ENCODE results near the gene HTR3C.
A peak's percentile ranks its signal among the peaks of the same experiment; 100 is the strongest.

Gene HTR3C, protein sequence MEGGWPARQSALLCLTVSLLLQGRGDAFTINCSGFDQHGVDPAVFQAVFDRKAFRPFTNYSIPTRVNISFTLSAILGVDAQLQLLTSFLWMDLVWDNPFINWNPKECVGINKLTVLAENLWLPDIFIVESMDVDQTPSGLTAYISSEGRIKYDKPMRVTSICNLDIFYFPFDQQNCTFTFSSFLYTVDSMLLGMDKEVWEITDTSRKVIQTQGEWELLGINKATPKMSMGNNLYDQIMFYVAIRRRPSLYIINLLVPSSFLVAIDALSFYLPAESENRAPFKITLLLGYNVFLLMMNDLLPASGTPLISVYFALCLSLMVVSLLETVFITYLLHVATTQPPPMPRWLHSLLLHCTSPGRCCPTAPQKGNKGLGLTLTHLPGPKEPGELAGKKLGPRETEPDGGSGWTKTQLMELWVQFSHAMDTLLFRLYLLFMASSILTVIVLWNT

DNA sequence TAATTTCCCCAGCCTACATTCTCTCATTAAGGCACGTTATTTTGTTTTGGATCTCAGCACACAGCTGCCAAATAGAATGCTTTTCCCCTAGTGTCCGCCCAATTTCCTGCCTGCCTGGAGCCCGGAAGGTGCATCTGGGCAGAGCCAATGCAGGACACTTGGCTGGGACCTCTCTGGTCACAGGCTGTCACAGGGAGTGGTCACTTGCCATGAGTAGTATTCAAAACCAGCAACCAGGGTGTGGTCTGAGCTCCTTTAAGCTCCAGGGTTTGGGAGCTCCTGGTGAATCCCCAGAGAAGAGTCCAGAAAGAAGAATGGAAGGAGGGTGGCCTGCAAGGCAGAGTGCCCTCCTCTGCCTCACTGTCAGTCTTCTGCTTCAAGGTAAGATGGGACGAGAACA lies at the start of gene HTR3C:
Gene HTR3C (plus strand): TSS at position 281 of the 400 bp plus-strand sequence. CDS start 34 bp downstream, at position 315.
- TF ChIP-seq GATA3 (IDR thresholded peaks at IDR 0.05; ENCODE audit: low read depth, low read length) (no peak), GATA2 (IDR thresholded peaks at IDR 0.05; ENCODE audit: low read depth, low read length) (no peak)

DNA sequence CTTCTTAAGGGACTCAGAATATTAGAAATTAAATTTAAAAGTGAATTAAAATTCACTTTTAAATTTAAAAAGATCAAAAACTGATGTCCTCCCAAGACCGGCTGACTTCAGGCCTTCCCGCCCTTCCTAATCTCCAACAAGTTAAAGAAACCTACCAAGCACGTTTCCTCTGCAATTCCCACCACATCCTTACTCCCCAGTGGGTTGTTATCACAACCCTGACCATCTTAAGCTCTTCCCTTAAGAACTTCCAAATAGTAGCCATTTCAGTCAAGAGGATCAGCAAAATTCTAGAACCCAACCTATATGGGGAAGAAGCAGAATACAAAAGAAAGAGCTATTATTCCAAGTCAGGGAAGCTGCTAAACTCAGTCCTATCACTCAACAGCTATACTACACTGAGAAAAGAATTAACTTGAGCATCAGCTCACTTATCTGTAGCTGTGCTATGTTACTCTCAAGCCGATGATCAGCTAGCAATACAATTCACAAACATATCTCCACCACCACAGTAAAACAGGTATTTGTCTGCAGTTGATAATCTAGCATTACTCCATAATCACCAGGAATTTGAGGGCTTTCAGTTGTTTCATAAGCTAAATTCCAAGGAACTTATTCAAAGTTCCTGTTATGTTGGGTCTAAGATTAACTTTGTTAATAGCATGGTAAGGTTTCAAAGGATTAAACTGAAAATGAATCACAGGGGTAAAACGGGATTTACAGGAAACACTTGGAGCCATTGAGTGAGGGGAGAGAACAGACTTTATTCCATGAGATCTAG lies 49.5 kb upstream of the HTR3C start:
- no peak for TF ChIP-seq GATA2 (IDR thresholded peaks at IDR 0.05; ENCODE audit: low read depth, low read length)
- TF ChIP-seq GATA3 (IDR thresholded peaks at IDR 0.05; ENCODE audit: low read depth, low read length), result no peak

DNA sequence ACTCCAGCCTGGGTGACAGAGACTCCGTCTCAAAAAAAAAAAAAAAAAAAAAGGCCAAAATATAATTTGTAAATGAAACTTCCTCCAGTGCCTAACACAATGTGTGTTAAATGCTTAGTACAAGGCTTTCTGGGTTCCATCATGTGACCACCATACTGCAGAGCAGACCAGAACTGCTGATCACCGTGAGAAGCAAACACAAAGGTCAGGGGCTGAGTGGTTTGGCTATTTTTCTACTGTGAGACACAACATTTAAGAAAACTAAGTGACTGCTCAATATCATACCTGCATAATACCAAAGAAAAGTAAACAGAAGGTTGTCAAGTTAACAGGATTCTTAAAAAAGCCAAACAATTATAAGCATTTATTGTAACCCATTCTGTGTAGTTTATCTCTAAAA lies 48.4 kb upstream of the HTR3C start:
- TF ChIP-seq GATA3 (IDR thresholded peaks at IDR 0.05; ENCODE audit: low read depth, low read length), result no peak
- TF ChIP-seq GATA2 (IDR thresholded peaks at IDR 0.05; ENCODE audit: low read depth, low read length), result no peak

DNA sequence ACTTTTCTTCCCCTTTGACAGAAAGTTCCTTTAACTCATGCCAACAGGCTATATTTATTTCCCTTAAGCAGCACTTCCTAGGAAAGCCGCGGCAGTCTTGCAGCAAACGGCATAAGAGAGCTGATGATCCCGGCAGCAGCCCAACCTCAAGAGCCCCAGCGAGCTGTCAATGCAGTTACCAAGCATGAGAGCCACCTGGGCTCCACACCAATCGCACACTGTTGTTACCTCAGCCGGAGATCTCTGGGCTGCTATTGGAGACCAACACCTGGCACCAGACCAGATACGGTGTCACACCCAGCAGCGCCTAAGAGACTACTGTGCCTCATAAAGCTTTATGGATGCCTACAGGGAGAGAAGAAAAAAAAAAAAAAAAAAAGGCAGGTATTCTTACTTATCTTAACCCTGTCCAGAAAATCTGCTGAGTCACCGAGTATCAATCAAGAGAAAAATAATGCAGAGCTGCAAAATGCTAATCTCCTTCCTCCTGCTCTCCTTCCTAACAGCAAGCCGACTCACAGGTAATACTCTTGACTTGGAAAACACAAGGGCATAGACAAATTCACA lies 46.8 kb upstream of the HTR3C start:
- TF ChIP-seq GATA3 (IDR thresholded peaks at IDR 0.05; ENCODE audit: low read depth, low read length) (no peak), GATA2 (IDR thresholded peaks at IDR 0.05; ENCODE audit: low read depth, low read length) (no peak)

DNA sequence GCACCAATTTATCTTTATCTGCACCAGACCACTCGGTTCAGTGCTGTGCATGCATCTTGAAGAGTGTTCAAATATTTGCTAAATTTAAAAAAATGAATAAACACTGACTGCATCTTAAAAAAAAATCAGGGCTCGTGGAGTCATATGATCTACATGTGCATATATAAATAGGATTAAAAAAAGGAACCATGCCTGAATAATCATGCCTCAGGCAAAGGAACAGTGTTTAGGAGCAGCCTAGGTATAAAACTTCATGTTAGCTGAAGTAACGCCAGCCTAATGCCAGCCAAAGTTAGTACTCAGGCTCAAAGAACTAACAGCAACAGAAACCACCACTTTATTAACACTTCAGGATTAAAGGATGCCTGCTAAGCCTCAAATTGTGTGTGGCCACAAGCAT lies 44.7 kb upstream of the HTR3C start:
- no peak for TF ChIP-seq GATA3 (IDR thresholded peaks at IDR 0.05; ENCODE audit: low read depth, low read length)
- TF ChIP-seq GATA2 (IDR thresholded peaks at IDR 0.05; ENCODE audit: low read depth, low read length), result no peak

DNA sequence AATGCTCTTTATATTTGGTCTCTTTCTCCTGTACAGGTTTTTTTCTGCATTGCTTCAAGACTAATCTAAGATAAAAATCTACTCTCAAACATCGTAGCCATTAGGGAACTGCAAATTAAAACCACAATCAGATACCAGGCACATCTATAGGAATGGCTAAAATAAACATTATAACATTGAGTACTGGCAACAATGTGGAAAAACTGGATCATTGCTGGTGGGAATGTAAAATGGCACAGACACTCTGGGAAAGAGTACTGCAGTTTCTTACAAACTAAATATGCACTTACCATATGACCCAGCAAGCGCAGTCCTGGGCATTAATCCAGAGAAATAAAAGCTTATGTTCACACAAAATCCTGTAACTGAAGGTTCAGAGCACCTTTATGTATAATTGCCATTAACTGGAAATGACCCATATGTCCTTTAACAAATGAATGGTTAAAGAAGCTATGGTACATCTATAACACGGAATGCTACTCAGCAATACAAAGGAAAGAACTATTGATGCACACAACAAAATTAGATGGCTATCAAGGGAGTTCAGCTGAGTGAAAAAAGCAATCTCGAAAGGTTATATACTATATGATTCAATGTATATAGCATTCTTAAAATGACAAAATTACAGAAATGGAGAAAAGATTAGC lies 41.5 kb upstream of the HTR3C start:
- peak; percentile 42; the same call in 1 of the 2 replicates for TF ChIP-seq GATA2 (IDR thresholded peaks at IDR 0.05; ENCODE audit: low read depth, low read length)
- TF ChIP-seq GATA3 (IDR thresholded peaks at IDR 0.05; ENCODE audit: low read depth, low read length), result peak; percentile 52

DNA sequence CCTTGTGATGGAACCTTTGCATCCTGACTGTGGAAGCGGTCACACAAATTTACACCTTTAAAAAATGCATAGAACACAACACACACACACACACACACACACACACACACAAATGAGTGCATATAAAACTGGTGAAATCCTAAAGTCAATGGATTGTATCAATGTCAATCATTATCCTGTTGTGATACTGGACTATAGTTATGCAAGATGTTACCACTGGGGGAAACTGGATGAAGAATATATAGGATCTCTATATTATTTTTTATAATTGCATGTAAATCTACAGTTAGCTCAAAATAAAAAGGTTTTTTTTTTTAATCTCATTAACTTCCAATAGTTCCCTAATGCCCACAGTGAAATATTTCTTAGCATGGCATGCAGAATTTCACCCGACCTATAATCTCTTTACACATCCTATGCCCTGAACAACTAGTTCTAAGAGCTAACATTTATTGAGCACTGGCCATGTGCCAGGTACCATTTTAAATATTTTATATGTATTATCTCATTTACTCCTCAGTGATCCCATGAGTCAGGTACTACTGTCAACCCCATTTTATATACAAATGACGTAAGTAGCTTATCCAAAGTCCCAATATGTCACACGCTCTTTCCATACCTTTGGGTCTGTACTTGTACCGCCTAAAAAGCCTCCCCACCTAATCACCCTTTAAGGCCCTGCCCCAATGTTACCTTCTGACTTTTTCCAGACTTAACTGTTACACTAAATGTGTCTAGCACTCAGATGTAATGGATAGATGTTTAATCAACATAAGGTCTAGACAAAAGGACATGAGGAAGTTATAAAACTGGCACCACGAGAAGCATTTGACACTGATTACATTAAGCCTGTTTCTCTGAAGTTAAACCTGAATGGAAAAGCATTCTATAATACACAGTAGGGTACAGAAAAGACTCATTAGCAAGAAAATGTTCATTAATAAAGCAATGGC lies 40.6 kb upstream of the HTR3C start:
- TF ChIP-seq GATA2 (IDR thresholded peaks at IDR 0.05; ENCODE audit: low read depth, low read length), result no peak
- TF ChIP-seq GATA3 (IDR thresholded peaks at IDR 0.05; ENCODE audit: low read depth, low read length), result no peak

DNA sequence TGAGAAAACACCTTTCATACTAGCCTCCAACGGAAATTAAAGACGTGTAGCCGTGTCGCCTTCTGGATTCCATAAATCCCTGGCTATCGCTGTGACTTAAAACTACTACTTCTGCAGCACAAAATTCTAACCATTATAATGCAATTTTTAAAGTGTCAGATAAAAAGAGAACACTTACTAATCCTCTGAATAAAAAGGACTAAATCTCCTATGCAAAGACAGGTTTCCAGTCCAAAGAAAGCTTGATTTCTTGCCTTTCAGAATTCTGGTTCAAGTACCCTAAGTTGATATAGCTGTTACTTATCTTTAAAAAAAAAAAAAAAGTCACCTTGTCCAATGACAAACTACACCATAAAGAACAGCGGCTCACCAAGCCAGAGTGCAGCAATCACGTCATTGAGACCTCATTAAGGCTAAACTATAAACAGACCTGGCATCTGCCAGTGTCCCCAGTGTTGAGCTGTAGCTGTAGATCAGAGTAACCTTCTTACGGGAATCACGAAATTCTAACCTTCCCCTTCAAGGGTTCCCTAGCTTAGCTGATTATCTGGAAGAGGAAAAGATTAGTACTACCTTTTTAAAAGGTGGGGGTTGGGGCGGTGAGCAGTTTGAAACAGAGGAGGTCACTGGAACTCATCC lies 37.3 kb upstream of the HTR3C start:
- no peak for TF ChIP-seq GATA2 (IDR thresholded peaks at IDR 0.05; ENCODE audit: low read depth, low read length)
- TF ChIP-seq GATA3 (IDR thresholded peaks at IDR 0.05; ENCODE audit: low read depth, low read length), result no peak

DNA sequence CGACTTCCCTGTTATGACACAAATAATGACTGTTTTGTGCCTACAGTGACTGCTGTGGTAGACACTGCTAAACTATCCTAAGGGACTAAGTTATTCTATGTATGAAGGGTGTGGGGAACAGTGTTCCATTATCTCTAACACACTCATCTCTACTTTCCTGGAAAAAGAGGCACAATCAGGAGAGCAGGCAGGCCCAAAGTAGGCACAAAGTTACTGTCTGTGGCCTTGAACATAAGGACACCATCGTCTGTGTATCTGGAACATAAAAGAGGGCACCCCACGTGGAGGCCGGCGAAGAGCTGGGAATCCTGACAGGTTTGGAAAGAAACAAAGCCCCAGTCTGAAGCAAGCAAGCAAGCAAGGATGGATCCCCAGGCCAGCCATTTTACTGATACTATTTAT lies 36.7 kb upstream of the HTR3C start:
- TF ChIP-seq GATA2 (IDR thresholded peaks at IDR 0.05; ENCODE audit: low read depth, low read length), result no peak
- TF ChIP-seq GATA3 (IDR thresholded peaks at IDR 0.05; ENCODE audit: low read depth, low read length), result no peak

DNA sequence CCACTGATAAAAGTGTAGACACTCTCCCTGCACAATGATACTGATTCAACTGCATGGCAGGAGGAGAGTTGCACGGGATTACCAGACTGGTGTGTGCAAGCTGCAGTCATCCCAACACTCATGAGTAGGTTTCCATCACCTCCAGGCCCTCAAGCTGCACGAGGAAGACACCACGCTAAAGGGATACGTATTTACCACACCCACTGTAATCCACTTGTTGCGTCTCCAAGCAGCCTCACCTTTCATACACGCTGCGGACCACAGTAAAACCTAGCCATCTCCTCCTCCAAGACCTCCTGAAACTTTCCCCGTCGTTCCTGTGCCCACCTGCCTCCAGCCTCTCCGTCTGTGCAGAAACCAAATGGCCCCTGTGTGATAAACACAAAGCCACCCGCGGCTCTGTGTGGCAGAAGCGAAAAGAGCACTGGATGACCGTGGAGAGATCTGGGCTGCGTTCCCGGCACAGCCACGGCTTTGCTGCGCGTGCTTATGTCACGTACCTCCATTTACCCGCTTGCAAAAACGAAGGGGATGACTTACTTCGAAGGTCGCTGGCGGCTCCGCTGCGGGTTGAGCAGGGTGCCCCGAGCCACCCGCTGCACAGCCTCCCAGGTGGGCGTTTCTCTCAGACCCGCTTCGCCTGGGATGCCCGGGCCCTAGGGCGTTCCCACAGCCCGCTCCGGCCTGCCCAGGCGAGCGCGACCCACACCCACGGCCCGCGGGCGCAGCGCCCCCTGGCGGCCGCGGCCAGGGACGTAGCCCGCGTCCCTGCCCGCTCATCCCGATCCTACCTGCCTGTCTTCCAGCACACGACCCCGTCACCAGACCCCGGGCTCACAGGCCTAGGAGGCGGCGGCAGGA lies 35.8 kb upstream of the HTR3C start:
- TF ChIP-seq GATA3 (IDR thresholded peaks at IDR 0.05; ENCODE audit: low read depth, low read length), result no peak

DNA sequence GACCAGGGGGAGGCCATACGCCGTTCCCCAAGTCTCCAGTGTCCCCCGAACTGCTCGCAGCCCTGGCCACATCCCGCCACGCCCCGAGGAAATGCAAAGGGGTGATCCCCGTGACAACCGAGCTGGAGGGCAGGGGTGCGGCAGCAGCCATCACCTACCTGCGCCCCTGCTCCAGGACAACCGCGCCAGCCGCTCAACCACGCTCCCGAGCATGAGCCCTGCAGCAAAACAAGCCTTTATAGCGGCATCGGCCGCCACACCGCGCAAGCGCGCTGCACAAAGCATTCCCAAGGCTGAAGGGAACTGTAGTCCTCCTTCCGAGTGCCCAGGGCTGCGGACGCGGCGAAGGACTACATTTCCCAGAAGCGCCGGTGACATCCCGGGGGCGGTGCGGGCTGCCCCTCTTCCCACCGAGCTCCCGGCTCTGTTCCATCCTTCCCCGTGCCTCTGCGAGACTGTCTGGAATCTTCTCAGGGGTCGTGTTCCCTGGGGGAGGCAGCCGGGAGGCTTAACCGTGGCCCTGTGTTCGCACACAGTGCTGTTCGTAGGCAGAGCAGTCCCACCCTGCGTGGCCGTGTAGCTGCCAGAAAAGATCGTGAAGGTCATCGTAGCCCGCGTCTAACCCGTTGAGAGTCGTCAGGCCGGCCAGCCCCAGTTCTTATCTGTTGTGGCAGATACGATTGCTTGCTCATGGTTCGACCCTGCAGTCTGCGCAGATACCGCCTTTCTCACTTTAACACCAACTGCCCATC lies 35.0 kb upstream of the HTR3C start, which contains the start of gene ABCC5:
Gene ABCC5 (minus strand): TSS at position 213 of the 752 bp plus-strand sequence. CDS start 3,492 bp downstream, outside the sequence.
- TF ChIP-seq GATA3 (IDR thresholded peaks at IDR 0.05; ENCODE audit: low read depth, low read length), result no peak
- peak; percentile 75 for TF ChIP-seq GATA2 (IDR thresholded peaks at IDR 0.05; ENCODE audit: low read depth, low read length)

Data from SH-SY5Y (cell line).